Measurements from ENCODE around the gene KRTAP5-11.

DNA sequence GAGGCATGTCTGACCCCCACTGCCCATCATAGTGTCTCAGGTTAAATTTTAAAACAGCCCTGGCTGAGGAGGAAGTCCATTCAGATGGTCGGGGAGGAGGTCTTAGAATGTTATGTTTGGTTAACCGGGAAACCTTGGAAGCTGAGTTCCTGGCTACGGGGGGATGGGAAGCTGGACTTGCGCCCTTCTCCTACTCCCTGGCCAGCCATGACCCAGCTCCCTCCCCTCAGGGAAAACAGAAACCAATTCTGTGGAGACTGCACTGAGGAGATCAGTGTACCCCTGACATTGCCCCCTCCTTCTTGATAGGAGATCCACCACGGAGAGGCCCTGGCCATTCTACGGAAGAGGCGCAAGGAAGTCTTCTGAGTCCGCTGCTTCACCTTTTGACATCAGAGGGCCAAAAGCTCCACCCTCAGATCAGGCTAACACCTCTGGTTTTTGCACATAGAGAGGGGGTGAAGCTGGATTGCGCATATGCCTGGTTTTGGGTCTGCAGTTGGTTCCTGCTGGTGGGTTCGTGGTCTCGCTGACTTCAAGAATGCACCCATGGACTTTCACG, 37.2 kb downstream of the KRTAP5-11 start:
- TF ChIP-seq POLR2AphosphoS5 (IDR thresholded peaks at IDR 0.05) (no peak), EP300 (conservative IDR thresholded peaks at IDR 0.05; ENCODE audit: poor library complexity, severe bottlenecking) (no peak), TAF1 (IDR thresholded peaks at IDR 0.05; ENCODE audit: low read depth) (no peak), SMC3 (conservative IDR thresholded peaks at IDR 0.05; ENCODE audit: poor library complexity) (no peak)
- TF ChIP-seq, protein P1, sequence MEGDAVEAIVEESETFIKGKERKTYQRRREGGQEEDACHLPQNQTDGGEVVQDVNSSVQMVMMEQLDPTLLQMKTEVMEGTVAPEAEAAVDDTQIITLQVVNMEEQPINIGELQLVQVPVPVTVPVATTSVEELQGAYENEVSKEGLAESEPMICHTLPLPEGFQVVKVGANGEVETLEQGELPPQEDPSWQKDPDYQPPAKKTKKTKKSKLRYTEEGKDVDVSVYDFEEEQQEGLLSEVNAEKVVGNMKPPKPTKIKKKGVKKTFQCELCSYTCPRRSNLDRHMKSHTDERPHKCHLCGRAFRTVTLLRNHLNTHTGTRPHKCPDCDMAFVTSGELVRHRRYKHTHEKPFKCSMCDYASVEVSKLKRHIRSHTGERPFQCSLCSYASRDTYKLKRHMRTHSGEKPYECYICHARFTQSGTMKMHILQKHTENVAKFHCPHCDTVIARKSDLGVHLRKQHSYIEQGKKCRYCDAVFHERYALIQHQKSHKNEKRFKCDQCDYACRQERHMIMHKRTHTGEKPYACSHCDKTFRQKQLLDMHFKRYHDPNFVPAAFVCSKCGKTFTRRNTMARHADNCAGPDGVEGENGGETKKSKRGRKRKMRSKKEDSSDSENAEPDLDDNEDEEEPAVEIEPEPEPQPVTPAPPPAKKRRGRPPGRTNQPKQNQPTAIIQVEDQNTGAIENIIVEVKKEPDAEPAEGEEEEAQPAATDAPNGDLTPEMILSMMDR (IDR thresholded peaks at IDR 0.05; ENCODE audit: poor library complexity, severe bottlenecking), result no peak

Measured in neural cell (in vitro differentiated cells).